OCI-LY7 (cell line): ENCODE results near the gene ZNF574.

Experiments used
- CTCF ChIP-seq: fragments of 200-600 bp; sonication (generic); conservative IDR thresholded peaks from 2 replicates; pipeline ENCODE4 v1.5.1; 2014; ENCODE audit warnings: mild to moderate bottlenecking, antibody characterized with exemption, low read length, moderate library complexity, mixed read lengths
- EZH2phosphoT487 ChIP-seq: fragments of 200-600 bp; sonication (generic); IDR thresholded peaks from 2 replicates; pipeline ENCODE4 v1.6.1; 2018; ENCODE audit warnings: low read depth, borderline replicate concordance, mild to moderate bottlenecking, mixed run types, antibody characterized with exemption, low read length, moderate library complexity, mixed read lengths

GRCh38 chr19:42108527-42109389 lies 32.8 kb downstream of the ZNF574 start:
- TF ChIP-seq CTCF (peak; percentile 100), EZH2phosphoT487 (no peak)
